Ovary (tissue), 9 donors: ENCODE data around the gene ASB14. TPM values are rescaled to one million over a fixed set of nuclear protein-coding genes. Genes with fewer than 3 reads are reported as not detected.
A peak's percentile ranks its signal among the peaks of the same experiment; 100 is the strongest.

ENCODE experiments used
- DNase-seq, 5 donors: peaks; one replicate each; pipeline ENCODE4 v3.0.0-alpha.2; 2019 to 2020
- H3K27ac ChIP-seq, 2 donors: fragments of 200-600 bp; one replicate each; pipeline versions ENCODE4 v1.5.1 to v1.8.0; 2019 to 2022
- H3K27me3 ChIP-seq: fragments of 200-600 bp; one replicate; pipeline ENCODE4 v1.8.0; 2022
- H3K36me3 ChIP-seq: fragments of 200-600 bp; sonication (generic); one replicate; pipeline ENCODE4 v1.5.1; 2019
- H3K4me1 ChIP-seq: one replicate; pipeline ENCODE4 v1.8.1; 2013; ENCODE audit warnings: mild to moderate bottlenecking, moderate library complexity; ENCODE audit not compliant: insufficient read depth
- H3K4me3 ChIP-seq: fragments of 200-600 bp; sonication (generic); one replicate; pipeline ENCODE4 v1.5.1; 2017
- H3K9me3 ChIP-seq, 2 donors: fragments of 200-600 bp in 1 of 2; sonication (generic) in 1 of 2; one replicate each; pipeline versions ENCODE4 v1.5.1 to v1.8.1; 2013 to 2019; ENCODE audit warnings: mild to moderate bottlenecking in 1 of 2, moderate library complexity in 1 of 2
- EP300 ChIP-seq: sonication (generic); formaldehyde crosslinking; IDR thresholded peaks from one replicate; pipeline ENCODE4 v1.6.1; 2017; ENCODE audit warnings: antibody characterized with exemption
- POLR2A ChIP-seq: fragments of 450-650 bp; IDR thresholded peaks from one replicate; pipeline ENCODE4 v1.6.1; 2017; ENCODE audit warnings: antibody characterized with exemption, mild to moderate bottlenecking, moderate library complexity
- WGBS, 3 donors: extraction: QIAGEN DNeasy Blood & Tissue Kit in 1 of 3; methylation state at CpG; one replicate each; pipeline versions ENCODE4 v1.1.5 to v1.1.7; 2013 to 2017; 5-methylcytosine and 5-hydroxymethylcytosine counted together
- intact Hi-C, 4 donors: fragments of 100-400 bp; cut with DNase I; formaldehyde crosslinking; loops; one replicate each; pipeline versions ENCODE4 v1.11.0 to v1.15.1; 2022 to 2023
- polyA plus RNA-seq, 2 donors: library from polyadenylated mRNA; stranded (reverse); fragments of 200-250 nt in 1 of 2; fragments of 350-450 nt in 1 of 2; fragmentation: Illumina TruSeq in 1 of 2; extraction: RNeasy Lipid Tissue Mini Kit (QIAGEN cat#74804) in 1 of 2; gene quantifications; one replicate each; pipeline ENCODE4 v1.2.3, GENCODE V29; 2013 to 2014
- total RNA-seq, 7 donors: library from RNA; depleted of rRNA in 2 of 7; stranded (reverse); fragments of >200 nt in 2 of 7; fragmentation: NEBNext Ultra II Directional in 3 of 7; extraction: Animal tissue kit (Norgen Biotek cat#: 25700) in 3 of 7; gene quantifications; one replicate each; pipeline versions ENCODE4 v1.1.0 to v1.2.4, GENCODE V29; 2016 to 2023
- TF ChIP-seq, protein P1 (sequence below), 3 donors: fragments of 450-650 bp in 2 of 3; fragments of 200-600 bp in 1 of 3; IDR thresholded peaks; one replicate each; pipeline versions ENCODE4 v1.5.1 to v1.8.0; 2016 to 2022; ENCODE audit warnings: antibody characterized with exemption in 3 of 3, mild to moderate bottlenecking in 1 of 3
- donor health status: DM: no; HTN: no; CAD: no; lungs with moderate emphysema.
- donor health status: DM: no; HTN: no; CAD: no.
- donor health status: Bipolar disorder and iron deficiency.
- donor health status: DM: yes; HTN: yes; CAD: no.
- donor health status: DM: no; HTN: no; CAD: no.
- donor health status: DM: yes; HTN: yes; CAD: no.

Gene ASB14
- total and polyA plus RNA-seq, 9 donors = 0.05 to 0.80 TPM; not detected in 7

DNA sequence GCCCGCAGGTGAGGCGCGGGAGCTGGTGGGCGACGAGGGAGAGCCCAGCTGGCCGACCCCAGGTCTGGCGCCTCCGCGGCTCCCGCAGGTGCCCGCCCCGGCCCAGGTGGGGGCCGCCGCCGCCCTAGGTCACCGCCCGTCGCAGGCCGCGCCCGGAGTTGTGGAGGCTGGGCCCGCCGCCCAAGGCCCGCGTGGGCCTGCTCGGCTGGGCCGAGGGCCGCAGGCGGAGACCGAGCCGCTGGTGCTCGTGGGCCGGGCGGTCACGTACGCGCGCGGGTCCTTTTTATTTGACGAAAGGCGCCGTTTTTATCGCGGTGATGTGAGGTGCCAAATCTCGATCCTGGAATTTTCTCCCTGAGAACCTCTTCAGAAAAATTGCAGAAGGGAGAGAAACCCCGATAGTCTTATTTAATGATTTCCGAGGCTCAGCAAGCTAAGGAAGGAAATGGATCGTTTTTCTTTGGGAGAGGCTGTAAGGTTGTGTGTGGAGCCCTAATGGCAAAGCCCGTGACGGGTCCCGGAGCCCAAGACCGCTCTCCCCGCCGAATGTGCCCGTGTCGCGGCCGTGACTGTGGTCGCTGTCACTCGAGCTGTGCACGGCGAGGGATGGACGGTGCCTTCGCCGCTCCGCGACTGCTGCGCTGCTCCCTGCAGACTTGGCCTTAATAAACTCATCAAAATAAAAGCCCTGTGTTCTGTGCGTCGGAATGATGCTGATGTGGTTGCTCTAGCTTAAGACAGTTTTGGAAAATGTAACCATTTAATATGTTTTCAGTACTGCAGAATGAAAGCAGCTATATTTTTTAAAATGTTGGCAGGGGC lies 64.3 kb downstream of the ASB14 start:
- Histone ChIP-seq H3K4me3 (peak overlapping the region; percentile 96), H3K27ac (peak overlapping the region; percentile 79 to 98), H3K4me1 (peaks cover 7% of the 10 kb centered on the region), H3K9me3 (no peaks in the 10 kb centered on the region), H3K36me3 (no peaks in the 10 kb centered on the region), H3K27me3 (no peaks in the 10 kb centered on the region)
- TF ChIP-seq EP300 (no peak), POLR2A (peak; percentile 44)
- intact Hi-C loops = loop anchor here in 2 of 4 donors (5.0 to 10.0 kb wide), 3 partner anchors 63 to 133 kb away; partner anchors contain the start of gene IL17RD (in 1 of the 2)
- 0% methylated on average over 53 to 70 of the region's 70 CpGs for WGBS, 3 donors
- peak; percentile 39 to 63 (median 56) for DNase-seq

DNA sequence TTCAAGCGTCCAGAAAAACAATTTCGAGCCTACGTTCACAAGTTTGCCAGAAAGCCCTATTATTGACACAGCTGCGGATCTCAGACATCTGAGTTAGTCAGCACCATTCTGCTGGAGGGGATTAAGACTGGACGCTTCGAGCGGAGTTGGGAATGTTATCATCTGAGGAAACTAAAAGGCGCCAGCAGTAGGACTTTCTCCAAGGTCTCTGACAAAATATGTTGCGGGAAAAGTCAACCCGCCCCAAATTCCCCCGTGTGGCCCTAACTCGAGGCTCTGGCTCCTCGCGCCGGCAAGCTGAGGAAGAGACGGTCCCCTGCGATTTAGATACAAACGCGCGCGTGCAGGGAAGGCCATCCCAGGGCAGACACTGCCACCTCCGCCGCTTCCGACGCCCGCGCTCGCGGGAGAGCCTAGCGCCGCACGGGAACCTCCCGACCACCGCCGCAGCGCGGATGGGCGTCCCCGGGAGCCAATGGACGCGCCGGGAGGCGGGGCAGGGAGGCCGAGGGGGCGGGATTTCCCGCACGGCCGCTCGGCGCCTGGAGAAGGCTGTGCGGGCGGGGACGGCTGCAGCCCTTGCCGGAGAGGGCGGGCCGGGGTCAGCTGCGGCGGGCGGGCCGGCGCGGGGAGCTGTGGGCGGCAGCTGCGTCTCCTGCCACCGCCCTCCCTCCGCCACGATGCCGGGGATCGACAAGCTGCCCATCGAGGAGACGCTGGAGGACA lies 65.1 kb downstream of the ASB14 start, which contains the start of gene APPL1:
TSS of gene APPL1 (plus strand) at position 526 of the 726 bp plus-strand sequence. CDS start at position 681, 155 bp downstream.
- peaks cover 7% of the 10 kb centered on the region for H3K4me1 ChIP-seq
- peak within 1 kb of the TSS; percentile 96 for H3K4me3 ChIP-seq
- TF ChIP-seq EP300 = no peak
- TF ChIP-seq POLR2A = peak; percentile 91
- TF ChIP-seq, protein P1, sequence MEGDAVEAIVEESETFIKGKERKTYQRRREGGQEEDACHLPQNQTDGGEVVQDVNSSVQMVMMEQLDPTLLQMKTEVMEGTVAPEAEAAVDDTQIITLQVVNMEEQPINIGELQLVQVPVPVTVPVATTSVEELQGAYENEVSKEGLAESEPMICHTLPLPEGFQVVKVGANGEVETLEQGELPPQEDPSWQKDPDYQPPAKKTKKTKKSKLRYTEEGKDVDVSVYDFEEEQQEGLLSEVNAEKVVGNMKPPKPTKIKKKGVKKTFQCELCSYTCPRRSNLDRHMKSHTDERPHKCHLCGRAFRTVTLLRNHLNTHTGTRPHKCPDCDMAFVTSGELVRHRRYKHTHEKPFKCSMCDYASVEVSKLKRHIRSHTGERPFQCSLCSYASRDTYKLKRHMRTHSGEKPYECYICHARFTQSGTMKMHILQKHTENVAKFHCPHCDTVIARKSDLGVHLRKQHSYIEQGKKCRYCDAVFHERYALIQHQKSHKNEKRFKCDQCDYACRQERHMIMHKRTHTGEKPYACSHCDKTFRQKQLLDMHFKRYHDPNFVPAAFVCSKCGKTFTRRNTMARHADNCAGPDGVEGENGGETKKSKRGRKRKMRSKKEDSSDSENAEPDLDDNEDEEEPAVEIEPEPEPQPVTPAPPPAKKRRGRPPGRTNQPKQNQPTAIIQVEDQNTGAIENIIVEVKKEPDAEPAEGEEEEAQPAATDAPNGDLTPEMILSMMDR (IDR thresholded peaks at IDR 0.05) = no peak
- DNase-seq = peak; percentile 93 to 96 (median 94)
- intact Hi-C loops = loop anchor here in 2 of 4 donors (5.0 to 10.0 kb wide), 3 partner anchors 63 to 133 kb away; partner anchors contain the start of gene IL17RD (in 1 of the 2)
- WGBS, 3 donors = 0 to 1% (median 0%) methylated on average over 43 to 71 of the region's 71 CpGs
- no peaks in the 10 kb centered on the region for H3K9me3 ChIP-seq
- no peaks in the 10 kb centered on the region for H3K27me3 ChIP-seq
- no peaks in the 10 kb centered on the region for H3K36me3 ChIP-seq
- peak within 1 kb of the TSS; percentile 79 to 98 for H3K27ac ChIP-seq

DNA sequence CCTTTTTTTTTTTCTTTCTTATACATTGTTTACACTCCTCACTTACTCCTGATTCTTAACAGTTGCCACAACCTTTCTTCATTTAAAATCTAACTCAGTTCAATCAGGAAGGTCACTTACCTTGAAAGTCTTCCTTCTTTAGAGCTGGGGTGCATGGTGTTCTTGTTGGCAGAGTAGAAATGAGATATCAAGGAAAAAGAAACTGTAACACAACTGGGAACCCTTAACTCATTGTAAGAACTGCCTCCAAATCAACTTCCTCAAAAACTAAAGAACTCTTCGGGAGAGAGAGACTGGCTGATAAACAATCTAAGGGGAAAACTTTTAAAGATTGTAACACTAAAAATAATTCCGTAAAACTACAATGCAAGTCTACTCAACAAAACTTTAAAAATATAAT lies 66.3 kb downstream of the ASB14 start:
- Histone ChIP-seq H3K4me1 (peaks cover 7% of the 10 kb centered on the region), H3K36me3 (no peaks in the 10 kb centered on the region), H3K27me3 (no peaks in the 10 kb centered on the region), H3K4me3 (no peak overlapping the region), H3K9me3 (no peaks in the 10 kb centered on the region), H3K27ac (no peak overlapping the region)
- TF ChIP-seq, protein P1 (IDR thresholded peaks at IDR 0.05) = no peak
- TF ChIP-seq POLR2A = no peak
- TF ChIP-seq EP300 = no peak
- no peak for DNase-seq
- WGBS, 3 donors = 41 to 59% (median 51%) methylated on average over 2 of the region's 2 CpGs
- intact Hi-C loops = loop anchor here in 2 of 4 donors (5.0 to 10.0 kb wide), 3 partner anchors 61 to 131 kb away; partner anchors contain the start of gene IL17RD (in 1 of the 2)

DNA sequence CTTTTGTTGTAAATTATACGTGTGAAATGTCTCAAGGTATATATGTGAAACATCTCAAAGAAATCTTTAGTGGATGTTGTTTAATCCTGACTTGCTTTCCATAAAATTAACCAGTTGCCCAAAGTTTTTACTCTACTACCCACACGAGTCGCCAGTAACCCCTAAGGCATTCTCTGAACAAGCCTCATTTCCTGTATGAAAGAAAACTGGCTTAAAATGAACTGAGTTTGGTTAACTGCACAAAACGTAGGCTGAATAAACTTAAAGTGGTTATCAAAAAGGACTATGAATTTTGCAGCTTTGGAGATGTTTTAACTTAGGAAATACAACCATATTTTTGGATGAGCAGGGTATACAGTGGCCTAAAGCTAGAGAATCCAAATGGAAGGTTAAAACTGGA lies 67.6 kb downstream of the ASB14 start:
- no peak for DNase-seq
- Histone ChIP-seq H3K4me1 (peaks cover 2% of the 10 kb centered on the region), H3K9me3 (no peaks in the 10 kb centered on the region), H3K27me3 (no peaks in the 10 kb centered on the region), H3K36me3 (no peaks in the 10 kb centered on the region), H3K27ac (no peak overlapping the region), H3K4me3 (no peak overlapping the region)
- intact Hi-C loops = loop anchor here in 2 of 4 donors (5.0 to 10.0 kb wide), 4 partner anchors 58 to 130 kb away; partner anchors contain the start of gene IL17RD (in 2 of the 2)
- TF ChIP-seq POLR2A = no peak
- no peak for TF ChIP-seq EP300
- TF ChIP-seq, protein P1 (IDR thresholded peaks at IDR 0.05) = no peak
- WGBS, 3 donors = 73 to 86% (median 77%) methylated on average over 4 of the region's 4 CpGs
